Measurements from ENCODE around the gene CAMTA1. TPM values are rescaled to one million over a fixed set of nuclear protein-coding genes. Genes with fewer than 3 reads are reported as not detected.

The CAMTA1 gene
- total RNA-seq, 1 experiment from 2014 or later, result 50.3 TPM

DNA sequence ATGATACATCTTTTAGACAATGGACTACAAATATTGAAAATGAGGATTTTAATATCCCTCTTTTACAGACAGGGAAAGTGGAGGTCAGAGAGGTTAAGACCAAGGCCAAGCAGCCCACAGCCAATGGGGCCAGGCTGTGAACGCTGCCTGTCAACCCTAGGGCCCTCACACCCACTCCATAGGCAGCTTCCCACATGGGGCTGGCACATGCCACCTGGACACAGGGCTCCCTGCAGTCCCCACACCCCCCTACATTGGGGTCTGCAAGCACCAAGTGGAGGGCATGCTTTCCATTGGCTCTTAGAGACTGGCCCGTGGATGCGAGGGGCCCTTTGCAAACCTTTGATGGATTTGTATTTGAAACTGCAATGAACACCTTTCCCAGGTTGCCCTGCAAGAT lies 637.3 kb downstream of the CAMTA1 start:
- no peak overlapping the region for H3K27ac Mint-ChIP-seq (ENCODE audit: unreplicated experiment)
- no peak for TF ChIP-seq CTCF (IDR thresholded peaks at IDR 0.05; ENCODE audit: unreplicated experiment)
- no peak for DNase-seq
- intact Hi-C loops (cut with micrococcal nuclease; ENCODE audit: unreplicated experiment), result no loop called here
- no peaks in the 10 kb centered on the region for H3K36me3 Mint-ChIP-seq (ENCODE audit: insufficient read depth, unreplicated experiment)
- H3K4me1 Mint-ChIP-seq (ENCODE audit: low read depth, unreplicated experiment), result no peaks in the 10 kb centered on the region
- no TSS peak for BruUV-seq (replicated peaks)
- peaks cover 29% of the 10 kb centered on the region for H3K27me3 Mint-ChIP-seq (ENCODE audit: unreplicated experiment)
- peaks cover 3% of the 10 kb centered on the region for H3K9me3 Mint-ChIP-seq (ENCODE audit: low read depth, unreplicated experiment)
- H3K4me3 Mint-ChIP-seq (ENCODE audit: low read depth, unreplicated experiment), result no peak overlapping the region
- CTCF ChIA-PET, result no interaction called here

GRCh38 chr1:7422966-7423365 lies 637.7 kb downstream of the CAMTA1 start:
- Mint-ChIP-seq H3K36me3 (ENCODE audit: insufficient read depth, unreplicated experiment) (no peaks in the 10 kb centered on the region), H3K9me3 (ENCODE audit: low read depth, unreplicated experiment) (peaks cover 3% of the 10 kb centered on the region), H3K27me3 (ENCODE audit: unreplicated experiment) (peaks cover 29% of the 10 kb centered on the region), H3K27ac (ENCODE audit: unreplicated experiment) (no peak overlapping the region), H3K4me1 (ENCODE audit: low read depth, unreplicated experiment) (no peaks in the 10 kb centered on the region), H3K4me3 (ENCODE audit: low read depth, unreplicated experiment) (no peak overlapping the region)
- no peak for TF ChIP-seq CTCF (IDR thresholded peaks at IDR 0.05; ENCODE audit: unreplicated experiment)
- no peak for DNase-seq
- intact Hi-C loops (cut with micrococcal nuclease; ENCODE audit: unreplicated experiment), result no loop called here
- BruUV-seq (replicated peaks), result no TSS peak
- CTCF ChIA-PET, result no interaction called here

DNA sequence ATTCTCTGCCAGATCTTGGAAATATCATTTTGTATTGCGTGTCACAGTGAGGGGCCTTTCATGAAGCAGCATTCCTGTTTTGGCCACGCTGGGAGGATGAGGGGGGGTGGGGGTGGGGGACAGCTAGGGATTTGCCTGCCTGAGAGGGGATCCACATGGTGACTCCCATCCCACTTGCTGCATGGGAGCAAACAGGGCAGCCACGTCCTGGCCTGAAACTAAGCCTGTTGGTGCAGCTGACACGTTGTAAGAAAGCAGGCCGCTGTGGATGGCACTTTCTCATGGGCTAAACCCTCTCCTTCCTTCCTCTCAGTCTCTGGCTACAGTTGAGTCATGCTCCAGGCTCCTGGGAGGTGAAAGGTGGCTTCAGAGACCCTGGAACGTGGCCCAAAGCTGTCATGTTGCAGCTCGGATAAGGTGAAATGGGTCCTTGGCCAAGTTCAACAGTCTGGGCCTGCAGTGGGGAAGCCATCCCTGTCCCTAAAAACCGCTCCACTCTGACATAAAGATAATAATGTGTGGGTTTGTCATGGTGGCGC lies 639.2 kb downstream of the CAMTA1 start:
- Mint-ChIP-seq H3K27ac (ENCODE audit: unreplicated experiment) (no peak overlapping the region), H3K36me3 (ENCODE audit: insufficient read depth, unreplicated experiment) (no peaks in the 10 kb centered on the region), H3K4me3 (ENCODE audit: low read depth, unreplicated experiment) (no peak overlapping the region), H3K4me1 (ENCODE audit: low read depth, unreplicated experiment) (no peaks in the 10 kb centered on the region), H3K9me3 (ENCODE audit: low read depth, unreplicated experiment) (peaks cover 3% of the 10 kb centered on the region), H3K27me3 (ENCODE audit: unreplicated experiment) (peaks cover 25% of the 10 kb centered on the region)
- CTCF ChIA-PET, result no interaction called here
- no peak for DNase-seq
- BruUV-seq (replicated peaks), result no TSS peak
- intact Hi-C loops (cut with micrococcal nuclease; ENCODE audit: unreplicated experiment), result no loop called here
- no peak for TF ChIP-seq CTCF (IDR thresholded peaks at IDR 0.05; ENCODE audit: unreplicated experiment)

DNA sequence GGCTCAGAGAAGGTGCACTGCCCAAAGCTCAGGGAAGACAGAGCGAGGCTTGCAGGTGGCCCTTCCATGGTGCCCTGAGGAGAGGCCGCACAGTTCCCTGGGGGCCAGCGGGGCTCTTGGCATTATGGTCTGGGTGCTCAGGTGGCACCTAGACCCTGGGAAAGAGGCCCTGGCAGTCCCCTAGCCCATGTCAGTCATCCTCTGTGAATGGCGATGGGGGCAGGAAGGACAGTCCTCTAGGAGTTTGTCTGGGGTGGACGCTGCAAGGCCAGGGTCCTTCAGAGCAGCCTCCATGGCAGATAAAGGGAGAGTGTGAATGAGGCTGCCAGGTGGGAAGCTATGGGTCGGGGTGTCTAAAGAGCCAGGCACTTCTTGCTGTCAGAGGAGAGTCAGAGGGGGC lies 640.0 kb downstream of the CAMTA1 start:
- Mint-ChIP-seq H3K9me3 (ENCODE audit: low read depth, unreplicated experiment) (peaks cover under 1% of the 10 kb centered on the region), H3K4me1 (ENCODE audit: low read depth, unreplicated experiment) (no peaks in the 10 kb centered on the region), H3K36me3 (ENCODE audit: insufficient read depth, unreplicated experiment) (no peaks in the 10 kb centered on the region), H3K4me3 (ENCODE audit: low read depth, unreplicated experiment) (no peak overlapping the region), H3K27me3 (ENCODE audit: unreplicated experiment) (peaks cover 17% of the 10 kb centered on the region), H3K27ac (ENCODE audit: unreplicated experiment) (no peak overlapping the region)
- intact Hi-C loops (cut with micrococcal nuclease; ENCODE audit: unreplicated experiment), result no loop called here
- DNase-seq, result no peak
- BruUV-seq (replicated peaks), result no TSS peak
- TF ChIP-seq CTCF (IDR thresholded peaks at IDR 0.05; ENCODE audit: unreplicated experiment), result no peak
- CTCF ChIA-PET, result no interaction called here
